C4-2B (cell line): Measurements from ENCODE around the gene ACADVL.

Source experiments
- H3K27ac ChIP-seq: fragments of 450-650 bp; 2 replicates; pipeline ENCODE4 v1.5.1; 2017
- CTCF ChIP-seq: fragments of 450-650 bp; conservative IDR thresholded peaks from 2 replicates; pipeline ENCODE4 v1.5.1; 2017; ENCODE audit warnings: mild to moderate bottlenecking
- ZFX ChIP-seq: fragments of 450-650 bp; IDR thresholded peaks from 2 replicates; pipeline ENCODE4 v1.6.1; 2017

Gene ACADVL

GRCh38 chr17:7266784-7267183 lies 47.0 kb downstream of the ACADVL start:
- H3K27ac ChIP-seq = peak overlapping the region; percentile 16
- TF ChIP-seq ZFX = no peak
- TF ChIP-seq CTCF = no peak
